Ovary (tissue), 3 donors: Measurements from ENCODE around the gene KIAA1755.

ENCODE experiments used
- EP300 ChIP-seq: sonication (generic); formaldehyde crosslinking; IDR thresholded peaks from one replicate; pipeline ENCODE4 v1.6.1; 2017; ENCODE audit warnings: antibody characterized with exemption
- POLR2A ChIP-seq: fragments of 450-650 bp; IDR thresholded peaks from one replicate; pipeline ENCODE4 v1.6.1; 2017; ENCODE audit warnings: antibody characterized with exemption, mild to moderate bottlenecking, moderate library complexity
- TF ChIP-seq, protein P1 (sequence below), 3 donors: fragments of 450-650 bp in 2 of 3; fragments of 200-600 bp in 1 of 3; IDR thresholded peaks; one replicate each; pipeline versions ENCODE4 v1.5.1 to v1.8.0; 2016 to 2022; ENCODE audit warnings: antibody characterized with exemption in 3 of 3, mild to moderate bottlenecking in 1 of 3
- donor health status: DM: no; HTN: no; CAD: no.

DNA sequence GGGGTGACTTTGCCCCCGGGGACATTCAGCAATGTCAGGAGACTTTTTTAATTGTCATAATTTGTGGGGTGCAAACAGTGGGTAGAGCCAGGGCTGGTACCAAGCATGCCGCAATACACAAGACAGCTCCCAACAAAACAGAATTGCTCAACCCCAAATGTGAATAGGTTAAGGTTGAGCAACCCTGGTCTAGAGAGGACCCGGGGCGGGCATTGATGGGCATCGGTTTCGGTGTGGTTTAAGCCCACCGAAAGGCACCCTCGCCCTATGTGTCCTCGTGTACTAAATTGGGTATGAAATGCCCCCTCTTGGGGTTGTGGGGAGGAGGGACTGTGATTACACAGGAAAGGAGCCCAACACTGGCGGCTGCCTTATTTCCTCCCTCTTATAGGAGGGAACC is 36.0 kb downstream of the KIAA1755 start:
- TF ChIP-seq, protein P1, sequence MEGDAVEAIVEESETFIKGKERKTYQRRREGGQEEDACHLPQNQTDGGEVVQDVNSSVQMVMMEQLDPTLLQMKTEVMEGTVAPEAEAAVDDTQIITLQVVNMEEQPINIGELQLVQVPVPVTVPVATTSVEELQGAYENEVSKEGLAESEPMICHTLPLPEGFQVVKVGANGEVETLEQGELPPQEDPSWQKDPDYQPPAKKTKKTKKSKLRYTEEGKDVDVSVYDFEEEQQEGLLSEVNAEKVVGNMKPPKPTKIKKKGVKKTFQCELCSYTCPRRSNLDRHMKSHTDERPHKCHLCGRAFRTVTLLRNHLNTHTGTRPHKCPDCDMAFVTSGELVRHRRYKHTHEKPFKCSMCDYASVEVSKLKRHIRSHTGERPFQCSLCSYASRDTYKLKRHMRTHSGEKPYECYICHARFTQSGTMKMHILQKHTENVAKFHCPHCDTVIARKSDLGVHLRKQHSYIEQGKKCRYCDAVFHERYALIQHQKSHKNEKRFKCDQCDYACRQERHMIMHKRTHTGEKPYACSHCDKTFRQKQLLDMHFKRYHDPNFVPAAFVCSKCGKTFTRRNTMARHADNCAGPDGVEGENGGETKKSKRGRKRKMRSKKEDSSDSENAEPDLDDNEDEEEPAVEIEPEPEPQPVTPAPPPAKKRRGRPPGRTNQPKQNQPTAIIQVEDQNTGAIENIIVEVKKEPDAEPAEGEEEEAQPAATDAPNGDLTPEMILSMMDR (IDR thresholded peaks at IDR 0.05), result no peak
- no peak for TF ChIP-seq POLR2A
- TF ChIP-seq EP300, result no peak
